Neural progenitor cell (in vitro differentiated cells): Measurements from ENCODE around the gene PTPRH.

Experiments
- EZH2 ChIP-seq: fragments of 200-600 bp; sonication (generic); IDR thresholded peaks from 2 replicates; pipeline ENCODE4 v1.6.1; 2017; ENCODE audit warnings: antibody characterized with exemption, mild to moderate bottlenecking, moderate library complexity
- TF ChIP-seq, protein P1 (sequence below): fragments of 200-600 bp; sonication (generic); IDR thresholded peaks from 2 replicates; pipeline ENCODE4 v1.5.1; 2017; ENCODE audit warnings: antibody characterized with exemption, mild to moderate bottlenecking

DNA sequence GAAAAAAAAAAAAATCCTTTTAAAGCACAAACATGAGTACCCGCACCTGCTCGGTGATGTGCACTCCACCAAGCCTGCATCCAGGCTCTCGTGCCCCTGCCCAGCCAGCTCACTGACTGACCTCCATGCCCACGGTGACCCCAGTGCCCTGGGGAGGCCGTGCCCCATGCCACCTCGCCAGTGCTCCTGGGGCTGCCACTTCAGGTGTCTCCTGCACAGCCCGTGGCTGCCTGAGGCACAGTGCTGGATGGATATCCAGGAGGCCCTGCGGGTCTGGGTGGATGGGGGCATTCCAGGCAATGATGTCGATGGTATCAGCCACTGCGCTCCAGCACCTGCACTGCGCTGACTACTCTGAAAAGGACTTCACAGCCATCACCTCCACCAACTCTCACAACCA, 40.5 kb upstream of the PTPRH start:
- TF ChIP-seq, protein P1, sequence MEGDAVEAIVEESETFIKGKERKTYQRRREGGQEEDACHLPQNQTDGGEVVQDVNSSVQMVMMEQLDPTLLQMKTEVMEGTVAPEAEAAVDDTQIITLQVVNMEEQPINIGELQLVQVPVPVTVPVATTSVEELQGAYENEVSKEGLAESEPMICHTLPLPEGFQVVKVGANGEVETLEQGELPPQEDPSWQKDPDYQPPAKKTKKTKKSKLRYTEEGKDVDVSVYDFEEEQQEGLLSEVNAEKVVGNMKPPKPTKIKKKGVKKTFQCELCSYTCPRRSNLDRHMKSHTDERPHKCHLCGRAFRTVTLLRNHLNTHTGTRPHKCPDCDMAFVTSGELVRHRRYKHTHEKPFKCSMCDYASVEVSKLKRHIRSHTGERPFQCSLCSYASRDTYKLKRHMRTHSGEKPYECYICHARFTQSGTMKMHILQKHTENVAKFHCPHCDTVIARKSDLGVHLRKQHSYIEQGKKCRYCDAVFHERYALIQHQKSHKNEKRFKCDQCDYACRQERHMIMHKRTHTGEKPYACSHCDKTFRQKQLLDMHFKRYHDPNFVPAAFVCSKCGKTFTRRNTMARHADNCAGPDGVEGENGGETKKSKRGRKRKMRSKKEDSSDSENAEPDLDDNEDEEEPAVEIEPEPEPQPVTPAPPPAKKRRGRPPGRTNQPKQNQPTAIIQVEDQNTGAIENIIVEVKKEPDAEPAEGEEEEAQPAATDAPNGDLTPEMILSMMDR = no peak
- TF ChIP-seq EZH2 = no peak
